H1 (cell line): ENCODE data around the gene RELL1. TPM values are rescaled to one million over a fixed set of nuclear protein-coding genes. Genes with fewer than 3 reads are reported as not detected.

ENCODE experiments used
- CTCF ChIA-PET: fragments of 300-600 bp; sonication (Branson Sonifier 250); formaldehyde crosslinking; loops from one replicate; lab custom pipeline; 2021; ENCODE audit not compliant: partially characterized antibody; lab: Charles Lee
- POLR2A ChIA-PET: fragments of 300-600 bp; sonication (Branson Sonifier 250); formaldehyde crosslinking; loops from one replicate; lab custom pipeline; 2021; ENCODE audit warnings: inconsistent platforms; ENCODE audit not compliant: partially characterized antibody; lab: Charles Lee
- DNase-seq, 2 experiments: peaks; one replicate each; pipeline versions ENCODE4 v3.0.0 to v3.0.0-alpha.2; 2010 to 2022; ENCODE audit warnings: low spot score in 2 of 2, low read depth in 1 of 2, mixed read lengths in 1 of 2
- FAIRE-seq: peaks from 2 replicates; lab custom pipeline; 2011; peaks lifted over from hg19 to GRCh38; lab: Jason Lieb, UNC
- H2AFZ ChIP-seq: 2 replicates; pipeline ENCODE4 v1.8.1; 2012; ENCODE audit warnings: low read length, inconsistent platforms
- H2AK5ac ChIP-seq: 2 replicates; pipeline ENCODE4 v1.6.1; 2013; ENCODE audit warnings: low read depth, low read length
- H2BK120ac ChIP-seq: replicated peaks from 2 replicates; pipeline ENCODE3; 2013; ENCODE audit warnings: low read depth, low read length, inconsistent platforms
- H2BK12ac ChIP-seq: 2 replicates; pipeline ENCODE4 v1.6.1; 2013; ENCODE audit warnings: low read depth, low read length
- H2BK15ac ChIP-seq: 2 replicates; pipeline ENCODE4 v1.6.1; 2013; ENCODE audit warnings: low read length
- H2BK20ac ChIP-seq: 2 replicates; pipeline ENCODE4 v1.6.1; 2013; ENCODE audit warnings: low read length
- H2BK5ac ChIP-seq: 2 replicates; pipeline ENCODE4 v1.6.1; 2013; ENCODE audit warnings: low read depth, low read length
- H3K14ac ChIP-seq: 2 replicates; pipeline ENCODE4 v1.6.1; 2013; ENCODE audit warnings: inconsistent platforms; ENCODE audit not compliant: insufficient read length
- H3K18ac ChIP-seq: 2 replicates; pipeline ENCODE4 v1.6.1; 2013; ENCODE audit warnings: low read length; ENCODE audit errors: extremely low read depth
- H3K23ac ChIP-seq: 2 replicates; pipeline ENCODE4 v1.6.1; 2013; ENCODE audit warnings: inconsistent platforms; ENCODE audit not compliant: insufficient read length
- H3K23me2 ChIP-seq: 2 replicates; pipeline ENCODE4 v1.6.1; 2013; ENCODE audit warnings: low read depth, low read length
- H3K27ac ChIP-seq: 2 replicates; pipeline ENCODE4 v1.6.1; 2011; ENCODE audit warnings: low read depth, low read length, inconsistent platforms
- H3K27me3 ChIP-seq, 4 experiments: replicated peaks in 1 of 4; 1 replicate in 1 of 4; 2 replicates in 3 of 4; pipeline versions ENCODE4 v1.6.1 to v1.8.1; 2011 to 2013; ENCODE audit warnings: low read length in 3 of 4, mild to moderate bottlenecking in 3 of 4, inconsistent platforms in 2 of 4, mixed read lengths in 2 of 4, moderate library complexity in 1 of 4; ENCODE audit not compliant: control insufficient read depth in 3 of 4, insufficient read depth in 3 of 4; ENCODE audit errors: extremely low read depth in 1 of 4
- H3K36me3 ChIP-seq, 4 experiments: 2 replicates each; pipeline versions ENCODE4 v1.6.1 to v1.8.1; 2011 to 2013; ENCODE audit warnings: mild to moderate bottlenecking in 4 of 4, low read length in 3 of 4, moderate library complexity in 2 of 4, control low read depth in 1 of 4, inconsistent platforms in 1 of 4; ENCODE audit not compliant: insufficient read depth in 4 of 4, control insufficient read depth in 2 of 4
- H3K4ac ChIP-seq: replicated peaks from 2 replicates; pipeline ENCODE3; 2013; ENCODE audit warnings: low read length, low read depth, mixed read lengths, inconsistent platforms; ENCODE audit not compliant: insufficient read length
- H3K4me1 ChIP-seq, 4 experiments: replicated peaks in 1 of 4; 1 replicate in 1 of 4; 2 replicates in 3 of 4; pipeline versions ENCODE4 v1.6.1 to v1.8.1; 2011 to 2013; ENCODE audit warnings: low read length in 3 of 4, inconsistent platforms in 2 of 4, mixed read lengths in 1 of 4; ENCODE audit not compliant: insufficient read depth in 4 of 4, control insufficient read depth in 3 of 4
- H3K4me2 ChIP-seq, 2 experiments: 2 replicates each; pipeline versions ENCODE4 v1.6.1 to v1.8.1; 2011 to 2013; ENCODE audit warnings: low read depth in 2 of 2, low read length in 2 of 2, control low read depth in 1 of 2, inconsistent platforms in 1 of 2, mild to moderate bottlenecking in 1 of 2; ENCODE audit not compliant: insufficient read depth in 1 of 2
- H3K4me3 ChIP-seq, 4 experiments: fragments of 200-600, 300-600 bp in 1 of 4; sonication (generic), shearing (Covaris generic), sonication (Bioruptor Twin) in 1 of 4; 2 replicates each; pipeline versions ENCODE4 v1.5.1 to v1.8.1; 2011 to 2016; ENCODE audit warnings: low read length in 4 of 4, low read depth in 3 of 4, control low read depth in 2 of 4, inconsistent platforms in 2 of 4, mild to moderate bottlenecking in 2 of 4, mixed read lengths in 1 of 4, moderate library complexity in 1 of 4; ENCODE audit not compliant: insufficient read depth in 2 of 4; ENCODE audit errors: extremely low read depth in 1 of 4
- H3K56ac ChIP-seq: replicated peaks from 2 replicates; pipeline ENCODE3; 2013; ENCODE audit warnings: low read depth, mild to moderate bottlenecking, mixed read lengths, low read length, inconsistent platforms; ENCODE audit not compliant: insufficient read length
- H3K79me1 ChIP-seq: 2 replicates; pipeline ENCODE4 v1.6.1; 2013; ENCODE audit warnings: low read depth, low read length, control low read depth
- H3K79me2 ChIP-seq, 2 experiments: 2 replicates each; pipeline versions ENCODE4 v1.6.1 to v1.8.1; 2012 to 2013; ENCODE audit warnings: low read length in 2 of 2, mild to moderate bottlenecking in 2 of 2, inconsistent platforms in 1 of 2; ENCODE audit not compliant: insufficient read depth in 2 of 2, control insufficient read depth in 1 of 2
- H3K9ac ChIP-seq, 4 experiments: replicated peaks in 1 of 4; 1 replicate in 1 of 4; 2 replicates in 3 of 4; pipeline versions ENCODE4 v1.6.1 to v1.8.1; 2011 to 2013; ENCODE audit warnings: low read depth in 3 of 4, low read length in 3 of 4, control low read depth in 2 of 4, mild to moderate bottlenecking in 2 of 4, moderate library complexity in 2 of 4, inconsistent platforms in 1 of 4; ENCODE audit errors: extremely low read depth in 1 of 4
- H3K9me3 ChIP-seq, 2 experiments: 2 replicates each; pipeline versions ENCODE4 v1.6.1 to v1.8.1; 2012 to 2013; ENCODE audit warnings: mild to moderate bottlenecking in 2 of 2, moderate library complexity in 2 of 2, control low read depth in 1 of 2, inconsistent platforms in 1 of 2, low read depth in 1 of 2, low read length in 1 of 2, mixed read lengths in 1 of 2; ENCODE audit not compliant: insufficient read depth in 2 of 2
- H4K20me1 ChIP-seq, 2 experiments: replicated peaks in 1 of 2; 2 replicates each; pipeline versions ENCODE3 to v1.8.1; 2011 to 2013; ENCODE audit warnings: inconsistent platforms in 2 of 2, low read length in 2 of 2, mild to moderate bottlenecking in 1 of 2; ENCODE audit not compliant: insufficient read depth in 2 of 2, control insufficient read depth in 1 of 2
- H4K5ac ChIP-seq: 2 replicates; pipeline ENCODE4 v1.6.1; 2013; ENCODE audit warnings: low read length, low read depth, mixed read lengths, inconsistent platforms; ENCODE audit not compliant: insufficient read length
- H4K8ac ChIP-seq: 2 replicates; pipeline ENCODE4 v1.8.0; 2013; ENCODE audit warnings: mild to moderate bottlenecking, moderate library complexity, low read length, inconsistent platforms; ENCODE audit not compliant: insufficient read depth; ENCODE audit errors: extremely low read depth
- H4K91ac ChIP-seq: replicated peaks from 2 replicates; pipeline ENCODE3; 2013; ENCODE audit warnings: low read length, mixed read lengths, inconsistent platforms; ENCODE audit not compliant: insufficient read length
- CBX8 ChIP-seq: fragments of 300-800, 300-1000 bp; sonication (generic); IDR thresholded peaks from 2 replicates; pipeline ENCODE4 v1.7.1; 2016; ENCODE audit warnings: low read depth, low read length, borderline replicate concordance
- JUN ChIP-seq: IDR thresholded peaks from 2 replicates; pipeline ENCODE4 v1.6.1; 2011; ENCODE audit warnings: low read depth, mild to moderate bottlenecking, improper control_type of control experiment, low read length
- JUND ChIP-seq: IDR thresholded peaks from 2 replicates; pipeline ENCODE4 v1.6.1; 2011; ENCODE audit warnings: mild to moderate bottlenecking, improper control_type of control experiment, low read length
- WGBS, 2 experiments: shearing (Covaris generic) in 1 of 2; methylation state at CpG; one replicate each; pipeline versions ENCODE4 v1.1.6 to v1.1.7; 2013 to 2015; ENCODE audit warnings: low lambda C conversion rate in 2 of 2, mixed read lengths in 2 of 2, inconsistent platforms in 1 of 2, low coverage in 1 of 2, missing lambda C conversion rate in 1 of 2; ENCODE audit not compliant: insufficient replicate concordance in 2 of 2, insufficient coverage in 1 of 2, insufficient read length in 1 of 2; ENCODE audit errors: extremely low coverage in 1 of 2, missing lambda C conversion rate in 1 of 2; 5-methylcytosine and 5-hydroxymethylcytosine counted together
- polyA plus RNA-seq, 7 experiments: library from polyadenylated mRNA; depleted of rRNA in 3 of 7; stranded (reverse) in 5 of 7; unstranded in 2 of 7; fragments of >200 nt in 5 of 7; fragments of 200-250 nt in 2 of 7; gene quantifications; 1 replicate in 5 of 7; 2 replicates in 1 of 7; 4 replicates in 1 of 7; pipeline versions ENCODE4 v1.2.1 to v1.2.3, GENCODE V29; 2011 to 2013; ENCODE audit warnings: missing spikeins in 2 of 7, mixed read lengths in 2 of 7
- total RNA-seq: library from RNA; stranded (reverse); fragmentation: NEBNext Ultra II Directional; extraction: Animal tissue kit (Norgen Biotek cat#: 25700); gene quantifications from 2 replicates; pipeline ENCODE4 v1.2.1, GENCODE V29; 2021

The RELL1 gene
- total and polyA plus RNA-seq, 2 of the 8 experiments (the other 6 are each of a cell fraction or from before 2014, with no cell fraction given) = 2.1 to 14.1 TPM

GRCh38 chr4:37717576-37717975 lies 31.4 kb upstream of the RELL1 start:
- WGBS, 2 experiments = 87% methylated on average over 4 of the region's 4 CpGs; no CpG with 5 or more reads in 1 of the 2 experiments
- CTCF ChIA-PET = interaction anchor here (0.8 kb wide), 1 partner anchor 27 kb away, joined by 3 read pairs; no protein-coding TSS in a partner anchor
- no peak overlapping the region for H2BK15ac ChIP-seq

More at GRCh38 chr4:37717576-37717975, 31.4 kb upstream of the RELL1 start:
- no peak overlapping the region for H3K23ac ChIP-seq
- H3K4me3 ChIP-seq = no peak overlapping the region
- H3K23me2 ChIP-seq = no peaks in the 10 kb centered on the region
- DNase-seq (no peak), FAIRE-seq (no peak)
- H4K20me1 ChIP-seq = no peaks in the 10 kb centered on the region
- H3K27ac ChIP-seq = no peak overlapping the region
- H3K79me2 ChIP-seq = no peaks in the 10 kb centered on the region
- no peak overlapping the region for H3K56ac ChIP-seq
- H3K9ac ChIP-seq = no peak overlapping the region
- H3K36me3 ChIP-seq = no peaks in the 10 kb centered on the region
- TF ChIP-seq CBX8 = no peak
- no peak for TF ChIP-seq JUND
- TF ChIP-seq JUN = no peak
- no peaks in the 10 kb centered on the region; a peak in 2 of 7 replicates for H3K4me1 ChIP-seq
- no peak overlapping the region for H3K14ac ChIP-seq
- H2BK12ac ChIP-seq = no peak overlapping the region
- no peak overlapping the region for H2BK120ac ChIP-seq
- no peak overlapping the region for H2AFZ ChIP-seq
- H3K4me2 ChIP-seq = no peak overlapping the region
- H4K91ac ChIP-seq = no peak overlapping the region
- POLR2A ChIA-PET = interaction anchor here (1.3 kb wide), 1 partner anchor 18 kb away, joined by 3 read pairs; no protein-coding TSS in a partner anchor
- no peak overlapping the region for H2AK5ac ChIP-seq
- H4K5ac ChIP-seq = no peak overlapping the region
- H3K18ac ChIP-seq = no peak overlapping the region
- H3K27me3 ChIP-seq = no peaks in the 10 kb centered on the region
- H2BK5ac ChIP-seq = no peak overlapping the region
- H2BK20ac ChIP-seq = no peak overlapping the region
- H3K79me1 ChIP-seq = no peaks in the 10 kb centered on the region
- no peak overlapping the region for H4K8ac ChIP-seq
- no peak overlapping the region for H3K4ac ChIP-seq
- H3K9me3 ChIP-seq = no peaks in the 10 kb centered on the region
